Transverse colon (tissue), 4 donors: ENCODE results near the gene ERBB3.

Experiments used
- CTCF ChIP-seq, 5 experiments: fragments of 200-600 bp in 3 of 5; fragments of 450-650 bp in 2 of 5; sonication (generic) in 3 of 5; IDR thresholded peaks; 1 replicate in 2 of 5; 2 replicates in 3 of 5; pipeline ENCODE4 v1.5.1; 2016 to 2017; ENCODE audit warnings: antibody characterized with exemption in 5 of 5, inconsistent platforms in 3 of 5, mild to moderate bottlenecking in 2 of 5, moderate library complexity in 1 of 5
- POLR2A ChIP-seq: fragments of 450-650 bp; IDR thresholded peaks from one replicate; pipeline ENCODE4 v1.6.1; 2016; ENCODE audit warnings: antibody characterized with exemption, mild to moderate bottlenecking, moderate library complexity
- POLR2AphosphoS5 ChIP-seq, 3 donors: sonication (generic); formaldehyde crosslinking; IDR thresholded peaks; one replicate each; pipeline ENCODE4 v1.6.1; 2016; ENCODE audit warnings: antibody characterized with exemption in 3 of 3

- TF ChIP-seq CTCF (IDR thresholded peaks at IDR 0.05) (no peak), POLR2AphosphoS5 (IDR thresholded peaks at IDR 0.05) (no peak), POLR2A (no peak)
Observed at GRCh38 chr12:56104815-56105608, 25.0 kb downstream of the ERBB3 start.
